Spinal cord (tissue), 10 donors: Measurements from ENCODE around the gene INSIG2. TPM values are rescaled to one million over a fixed set of nuclear protein-coding genes. Genes with fewer than 3 reads are reported as not detected.

Experiments used
- DNase-seq, 6 donors: peaks; one replicate each; pipeline versions ENCODE4 v3.0.0 to v3.0.0-alpha.2; 2013 to 2015; ENCODE audit warnings: low spot score in 6 of 6, low read depth in 4 of 6
- H3K27ac ChIP-seq: one replicate; pipeline ENCODE4 v1.5.1; 2013; ENCODE audit warnings: low read depth, low read length, control low read depth
- H3K27me3 ChIP-seq: one replicate; pipeline ENCODE4 v1.6.1; 2013; ENCODE audit warnings: low read length; ENCODE audit not compliant: control insufficient read depth, insufficient read depth
- H3K36me3 ChIP-seq: one replicate; pipeline ENCODE4 v1.6.1; 2013; ENCODE audit warnings: low read length; ENCODE audit not compliant: control insufficient read depth, insufficient read depth
- H3K4me1 ChIP-seq: one replicate; pipeline ENCODE4 v1.6.1; 2013; ENCODE audit warnings: low read length; ENCODE audit not compliant: control insufficient read depth, insufficient read depth
- H3K4me3 ChIP-seq: one replicate; pipeline ENCODE4 v1.5.1; 2013; ENCODE audit warnings: low read depth, low read length, control low read depth
- H3K9me3 ChIP-seq: one replicate; pipeline ENCODE4 v1.6.1; 2013; ENCODE audit warnings: low read length; ENCODE audit not compliant: control insufficient read depth, insufficient read depth
- WGBS: methylation state at CpG from one replicate; pipeline ENCODE4 v1.1.5; 2013; ENCODE audit warnings: missing lambda C conversion rate; ENCODE audit not compliant: insufficient coverage; 5-methylcytosine and 5-hydroxymethylcytosine counted together
- polyA plus RNA-seq, 2 donors: library from polyadenylated mRNA; unstranded; fragments of 120-200 nt; gene quantifications; one replicate each; pipeline ENCODE4 v1.2.1, GENCODE V29; 2013; ENCODE audit not compliant: insufficient read length in 2 of 2
- total RNA-seq, 2 donors: library from RNA; depleted of rRNA in 1 of 2; stranded (reverse); fragments of 120-200 nt in 1 of 2; fragments of >200 nt in 1 of 2; gene quantifications; one replicate each; pipeline versions ENCODE4 v1.2.3 to v1.2.4, GENCODE V29; 2013 to 2014
- donor health status: healthy.

INSIG2 gene
- total and polyA plus RNA-seq, 4 donors = 22.3 to 32.2 (median 29.9) TPM

GRCh38 chr2:118049140-118049815 lies 39.0 kb upstream of the INSIG2 start:
- no peak overlapping the region for H3K27ac ChIP-seq
- H3K36me3 ChIP-seq = no peaks in the 10 kb centered on the region
- 36% methylated on average over 2 of the region's 3 CpGs for WGBS
- no peak for DNase-seq
- H3K9me3 ChIP-seq = no peaks in the 10 kb centered on the region
- H3K4me3 ChIP-seq = no peak overlapping the region
- peaks cover 4% of the 10 kb centered on the region for H3K4me1 ChIP-seq
- no peaks in the 10 kb centered on the region for H3K27me3 ChIP-seq

- H3K4me1 ChIP-seq = peaks cover 4% of the 10 kb centered on the region
- H3K27me3 ChIP-seq = no peaks in the 10 kb centered on the region
- H3K27ac ChIP-seq = no peak overlapping the region
- DNase-seq = no peak
- no peaks in the 10 kb centered on the region for H3K9me3 ChIP-seq
- no peaks in the 10 kb centered on the region for H3K36me3 ChIP-seq
- no peak overlapping the region for H3K4me3 ChIP-seq
Observed at GRCh38 chr2:118049816-118050140, 38.5 kb upstream of the INSIG2 start.

- Histone ChIP-seq H3K36me3 (no peaks in the 10 kb centered on the region), H3K4me3 (no peak overlapping the region), H3K9me3 (no peaks in the 10 kb centered on the region), H3K27me3 (no peaks in the 10 kb centered on the region), H3K4me1 (peaks cover 4% of the 10 kb centered on the region), H3K27ac (no peak overlapping the region)
- DNase-seq = peak in 1 of 6 donors; percentile 46
- no CpG with 5 or more reads among the region's 3 CpGs for WGBS
Observed at GRCh38 chr2:118050386-118050785, 37.9 kb upstream of the INSIG2 start.

GRCh38 chr2:118050974-118051373 lies 37.3 kb upstream of the INSIG2 start:
- H3K4me3 ChIP-seq = no peak overlapping the region
- DNase-seq = peak in 1 of 6 donors; percentile 39
- no CpG with 5 or more reads among the region's 2 CpGs for WGBS
- peaks cover 9% of the 10 kb centered on the region for H3K4me1 ChIP-seq
- H3K9me3 ChIP-seq = no peaks in the 10 kb centered on the region
- no peaks in the 10 kb centered on the region for H3K36me3 ChIP-seq
- no peak overlapping the region for H3K27ac ChIP-seq
- no peaks in the 10 kb centered on the region for H3K27me3 ChIP-seq

GRCh38 chr2:118051826-118052358 lies 36.4 kb upstream of the INSIG2 start:
- 50% methylated on average over 1 of the region's 3 CpGs for WGBS
- no peaks in the 10 kb centered on the region for H3K27me3 ChIP-seq
- no peaks in the 10 kb centered on the region for H3K36me3 ChIP-seq
- peaks cover 9% of the 10 kb centered on the region for H3K4me1 ChIP-seq
- H3K27ac ChIP-seq = no peak overlapping the region
- no peaks in the 10 kb centered on the region for H3K9me3 ChIP-seq
- peak in 1 of 6 donors; percentile 76 for DNase-seq
- H3K4me3 ChIP-seq = no peak overlapping the region

GRCh38 chr2:118052474-118052873 lies 35.8 kb upstream of the INSIG2 start:
- H3K4me3 ChIP-seq = no peak overlapping the region
- WGBS = no CpG with 5 or more reads among the region's 2 CpGs
- no peak for DNase-seq
- H3K36me3 ChIP-seq = no peaks in the 10 kb centered on the region
- peaks cover 9% of the 10 kb centered on the region for H3K4me1 ChIP-seq
- H3K27ac ChIP-seq = no peak overlapping the region
- no peaks in the 10 kb centered on the region for H3K9me3 ChIP-seq
- no peaks in the 10 kb centered on the region for H3K27me3 ChIP-seq

GRCh38 chr2:118053681-118054080 lies 34.6 kb upstream of the INSIG2 start:
- Histone ChIP-seq H3K27ac (no peak overlapping the region), H3K4me3 (no peak overlapping the region), H3K36me3 (no peaks in the 10 kb centered on the region), H3K4me1 (peaks cover 9% of the 10 kb centered on the region), H3K9me3 (no peaks in the 10 kb centered on the region), H3K27me3 (no peaks in the 10 kb centered on the region)
- peak in 2 of 6 donors; percentile 40 to 68 for DNase-seq
- WGBS = no CpG with 5 or more reads among the region's 7 CpGs

GRCh38 chr2:118054213-118055008 lies 33.9 kb upstream of the INSIG2 start:
- no peaks in the 10 kb centered on the region for H3K27me3 ChIP-seq

GRCh38 chr2:118055512-118056164 lies 32.6 kb upstream of the INSIG2 start:
- peak in 2 of 6 donors; percentile 64 to 67 for DNase-seq
- H3K27ac ChIP-seq = no peak overlapping the region
- no peaks in the 10 kb centered on the region for H3K9me3 ChIP-seq
- H3K4me1 ChIP-seq = peaks cover 9% of the 10 kb centered on the region
- no peak overlapping the region for H3K4me3 ChIP-seq
- H3K27me3 ChIP-seq = no peaks in the 10 kb centered on the region
- no CpG with 5 or more reads among the region's 10 CpGs for WGBS
- H3K36me3 ChIP-seq = no peaks in the 10 kb centered on the region

More at GRCh38 chr2:118054213-118055008, 33.9 kb upstream of the INSIG2 start:
- Histone ChIP-seq H3K9me3 (no peaks in the 10 kb centered on the region), H3K4me1 (peaks cover 9% of the 10 kb centered on the region), H3K4me3 (no peak overlapping the region), H3K27ac (no peak overlapping the region), H3K36me3 (no peaks in the 10 kb centered on the region)
- peak in 1 of 6 donors; percentile 59 for DNase-seq
- WGBS = 20% methylated on average over 1 of the region's 3 CpGs
